ENCODE measurements around the gene CHD9.
"Not testable (repeated sequence)": the region's sequence is repeated elsewhere in the genome, so short reads cannot be mapped to it uniquely, and the experiment has no call there.

The CHD9 gene

DNA sequence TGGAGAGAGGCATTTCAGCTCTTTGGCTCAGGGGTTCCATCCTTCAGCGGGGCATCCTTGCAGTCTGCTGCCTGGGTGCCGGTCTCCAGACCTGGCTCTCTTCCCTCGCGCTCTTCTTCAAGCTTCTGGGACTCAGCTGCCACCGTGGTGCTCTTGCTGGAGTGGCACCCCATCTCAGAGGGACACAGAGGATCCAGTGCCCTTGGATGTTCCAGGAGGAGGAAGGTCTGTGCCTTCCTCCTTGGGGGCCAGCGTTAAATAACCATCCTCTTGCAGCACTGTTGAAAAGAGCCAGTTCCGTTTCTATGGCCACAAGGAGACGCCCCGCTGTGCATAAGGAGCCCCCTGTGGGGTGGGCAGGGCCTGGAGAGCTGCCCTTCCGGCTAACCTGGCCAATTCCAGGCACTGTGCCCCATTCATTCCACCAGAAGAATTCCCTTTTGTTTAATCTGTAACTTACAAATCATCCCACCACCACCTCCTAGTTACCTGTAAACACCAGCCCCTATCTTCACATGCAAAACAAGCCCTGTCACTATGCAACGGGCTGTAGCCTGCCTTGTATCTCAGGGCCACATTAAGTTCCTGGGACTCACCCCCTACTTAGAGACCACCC lies 10.7 kb upstream of the CHD9 start:
- no peak overlapping the region for H3K9ac ChIP-seq (ENCODE audit: low read length)
- H3K27ac ChIP-seq (ENCODE audit: low read depth, low read length), result no peak overlapping the region
- no peaks in the 10 kb centered on the region for H4K20me1 ChIP-seq (ENCODE audit: low read depth, low read length)
- no peaks in the 10 kb centered on the region for H3K9me2 ChIP-seq (replicated peaks; ENCODE audit: insufficient read depth, low read length)
- no peaks in the 10 kb centered on the region for H3K36me3 ChIP-seq (ENCODE audit: low read length)
- H3F3A ChIP-seq (ENCODE audit: insufficient read depth), result no peaks in the 10 kb centered on the region
- H3K9me3 ChIP-seq (ENCODE audit: insufficient read depth, low read length), result no peaks in the 10 kb centered on the region
- no peak overlapping the region for H2AFZ ChIP-seq (ENCODE audit: low read depth, low read length, severe bottlenecking)
- no peak for TF ChIP-seq EZH2phosphoT487 (conservative IDR thresholded peaks at IDR 0.05; ENCODE audit: low read length)
- TF ChIP-seq, protein P1, sequence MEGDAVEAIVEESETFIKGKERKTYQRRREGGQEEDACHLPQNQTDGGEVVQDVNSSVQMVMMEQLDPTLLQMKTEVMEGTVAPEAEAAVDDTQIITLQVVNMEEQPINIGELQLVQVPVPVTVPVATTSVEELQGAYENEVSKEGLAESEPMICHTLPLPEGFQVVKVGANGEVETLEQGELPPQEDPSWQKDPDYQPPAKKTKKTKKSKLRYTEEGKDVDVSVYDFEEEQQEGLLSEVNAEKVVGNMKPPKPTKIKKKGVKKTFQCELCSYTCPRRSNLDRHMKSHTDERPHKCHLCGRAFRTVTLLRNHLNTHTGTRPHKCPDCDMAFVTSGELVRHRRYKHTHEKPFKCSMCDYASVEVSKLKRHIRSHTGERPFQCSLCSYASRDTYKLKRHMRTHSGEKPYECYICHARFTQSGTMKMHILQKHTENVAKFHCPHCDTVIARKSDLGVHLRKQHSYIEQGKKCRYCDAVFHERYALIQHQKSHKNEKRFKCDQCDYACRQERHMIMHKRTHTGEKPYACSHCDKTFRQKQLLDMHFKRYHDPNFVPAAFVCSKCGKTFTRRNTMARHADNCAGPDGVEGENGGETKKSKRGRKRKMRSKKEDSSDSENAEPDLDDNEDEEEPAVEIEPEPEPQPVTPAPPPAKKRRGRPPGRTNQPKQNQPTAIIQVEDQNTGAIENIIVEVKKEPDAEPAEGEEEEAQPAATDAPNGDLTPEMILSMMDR (IDR thresholded peaks at IDR 0.05; ENCODE audit: insufficient read depth, low read length, poor library complexity, severe bottlenecking), result no peak
- no peak overlapping the region for H3K4me2 ChIP-seq (ENCODE audit: low read depth, low read length, poor library complexity, severe bottlenecking)
- H3K4me3 ChIP-seq (ENCODE audit: insufficient read depth, low read length, poor library complexity, severe bottlenecking), result no peak overlapping the region
- H3K79me2 ChIP-seq (ENCODE audit: insufficient read depth, low read length), result no peaks in the 10 kb centered on the region
- no peaks in the 10 kb centered on the region for H3K27me3 ChIP-seq (ENCODE audit: low read length)

- H3K9me2 ChIP-seq (replicated peaks; ENCODE audit: insufficient read depth, low read length), result no peaks in the 10 kb centered on the region
- no peak overlapping the region for H3K27ac ChIP-seq (ENCODE audit: low read depth, low read length)
- no peak for TF ChIP-seq EZH2phosphoT487 (conservative IDR thresholded peaks at IDR 0.05; ENCODE audit: low read length)
- TF ChIP-seq, protein P1 (IDR thresholded peaks at IDR 0.05; ENCODE audit: insufficient read depth, low read length, poor library complexity, severe bottlenecking), result no peak
- H3K36me3 ChIP-seq (ENCODE audit: low read length), result no peaks in the 10 kb centered on the region
- no peaks in the 10 kb centered on the region for H3K9me3 ChIP-seq (ENCODE audit: insufficient read depth, low read length)
- H4K20me1 ChIP-seq (ENCODE audit: low read depth, low read length), result no peaks in the 10 kb centered on the region
- no peak overlapping the region for H3K4me3 ChIP-seq (ENCODE audit: insufficient read depth, low read length, poor library complexity, severe bottlenecking)
- no peaks in the 10 kb centered on the region for H3K79me2 ChIP-seq (ENCODE audit: insufficient read depth, low read length)
- H3K27me3 ChIP-seq (ENCODE audit: low read length), result no peaks in the 10 kb centered on the region
- H3K4me2 ChIP-seq (ENCODE audit: low read depth, low read length, poor library complexity, severe bottlenecking), result no peak overlapping the region
- no peak overlapping the region for H2AFZ ChIP-seq (ENCODE audit: low read depth, low read length, severe bottlenecking)
- H3K9ac ChIP-seq (ENCODE audit: low read length), result no peak overlapping the region
- no peaks in the 10 kb centered on the region for H3F3A ChIP-seq (ENCODE audit: insufficient read depth)
Observed at GRCh38 chr16:53045341-53046220, 9.2 kb upstream of the CHD9 start.

GRCh38 chr16:53047515-53047914 lies 7.3 kb upstream of the CHD9 start:
- not testable (repeated sequence) for H3K9ac ChIP-seq (ENCODE audit: low read length); H3K27me3 ChIP-seq (ENCODE audit: low read length); H2AFZ ChIP-seq (ENCODE audit: low read depth, low read length, severe bottlenecking); H3K4me2 ChIP-seq (ENCODE audit: low read depth, low read length, poor library complexity, severe bottlenecking); H3K79me2 ChIP-seq (ENCODE audit: insufficient read depth, low read length); H4K20me1 ChIP-seq (ENCODE audit: low read depth, low read length); H3K9me3 ChIP-seq (ENCODE audit: insufficient read depth, low read length); H3K27ac ChIP-seq (ENCODE audit: low read depth, low read length); H3K9me2 ChIP-seq (replicated peaks; ENCODE audit: insufficient read depth, low read length); H3K36me3 ChIP-seq (ENCODE audit: low read length); H3F3A ChIP-seq (ENCODE audit: insufficient read depth); H3K4me3 ChIP-seq (ENCODE audit: insufficient read depth, low read length, poor library complexity, severe bottlenecking)
